Astrocyte of the spinal cord (primary cell): Measurements from ENCODE around the gene AOPEP.

Source experiments
- DNase-seq: peaks from one replicate; pipeline ENCODE4 v3.0.0; 2011; ENCODE audit warnings: low read depth, low spot score
- H3K4me3 ChIP-seq: 2 replicates; pipeline ENCODE4 v1.5.1; 2011; ENCODE audit warnings: low read depth, mild to moderate bottlenecking, low read length, moderate library complexity
- CTCF ChIP-seq: IDR thresholded peaks from 2 replicates; pipeline ENCODE4 v1.5.1; 2012; ENCODE audit warnings: low read depth, mild to moderate bottlenecking, low read length, inconsistent platforms
- in situ Hi-C: cut with HindIII; loops from 2 replicates; pipeline ENCODE4 v1.10.0; 2017; ENCODE audit warnings: low sequenced_read_pairs

AOPEP gene

GRCh38 chr9:94791435-94791834 is 64.9 kb downstream of the AOPEP start:
- H3K4me3 ChIP-seq: no peak overlapping the region
- DNase-seq: no peak
- in situ Hi-C loops: no loop called here
- no peak for TF ChIP-seq CTCF

- DNase-seq: no peak
- in situ Hi-C loops: no loop called here
- H3K4me3 ChIP-seq: no peak overlapping the region
- TF ChIP-seq CTCF: no peak
These were observed 66.0 kb downstream of the AOPEP start for GRCh38 chr9:94792511-94792910.

GRCh38 chr9:94794476-94795167 is 68.1 kb downstream of the AOPEP start:
- H3K4me3 ChIP-seq: no peak overlapping the region
- in situ Hi-C loops: no loop called here
- no peak for TF ChIP-seq CTCF
- DNase-seq: no peak

GRCh38 chr9:94796687-94797086 is 70.2 kb downstream of the AOPEP start:
- no peak for DNase-seq
- in situ Hi-C loops: no loop called here
- H3K4me3 ChIP-seq: no peak overlapping the region
- TF ChIP-seq CTCF: no peak

GRCh38 chr9:94798201-94798600 is 71.7 kb downstream of the AOPEP start:
- no peak for DNase-seq
- no peak for TF ChIP-seq CTCF
- in situ Hi-C loops: no loop called here
- H3K4me3 ChIP-seq: no peak overlapping the region

GRCh38 chr9:94798708-94799107 is 72.2 kb downstream of the AOPEP start:
- DNase-seq: no peak
- in situ Hi-C loops: no loop called here
- TF ChIP-seq CTCF: no peak
- no peak overlapping the region for H3K4me3 ChIP-seq
